Lung (tissue), 12 donors: ENCODE results near the gene EPHB1. TPM values are rescaled to one million over a fixed set of nuclear protein-coding genes. Genes with fewer than 3 reads are reported as not detected.

Source experiments
- ATAC-seq: fragments of 200-7000 bp; cut with Tn5 transposase; one replicate; pipeline ENCODE4 v1.9.1; 2020; ENCODE audit warnings: moderate number of reproducible peaks; ENCODE audit not compliant: insufficient read depth, low FRiP score
- DNase-seq, 3 donors: peaks; one replicate each; pipeline ENCODE4 v3.0.0-alpha.2; 2013 to 2017
- H3K27ac ChIP-seq, 2 donors: one replicate each; pipeline ENCODE4 v1.5.1; 2013; ENCODE audit warnings: mild to moderate bottlenecking in 2 of 2, moderate library complexity in 2 of 2, control low read depth in 1 of 2, inconsistent platforms in 1 of 2, low read depth in 1 of 2, low read length in 1 of 2
- H3K27me3 ChIP-seq, 3 donors: one replicate each; pipeline ENCODE4 v1.5.1; 2013; ENCODE audit warnings: low read length in 2 of 3; ENCODE audit not compliant: control insufficient read depth in 3 of 3, insufficient read depth in 3 of 3
- H3K36me3 ChIP-seq, 4 donors: one replicate each; pipeline ENCODE4 v1.5.1; 2013; ENCODE audit warnings: low read length in 4 of 4, mild to moderate bottlenecking in 1 of 4, moderate library complexity in 1 of 4; ENCODE audit not compliant: control insufficient read depth in 4 of 4, insufficient read depth in 4 of 4
- H3K4me1 ChIP-seq, 5 donors: one replicate each; pipeline ENCODE4 v1.5.1; 2013; ENCODE audit warnings: low read length in 5 of 5, mild to moderate bottlenecking in 2 of 5, moderate library complexity in 1 of 5; ENCODE audit not compliant: control insufficient read depth in 5 of 5, insufficient read depth in 5 of 5
- H3K4me3 ChIP-seq: one replicate; pipeline ENCODE4 v1.5.1; 2013; ENCODE audit warnings: mild to moderate bottlenecking, control low read depth, moderate library complexity
- H3K9ac ChIP-seq, 2 donors: one replicate each; pipeline ENCODE4 v1.5.1; 2013; ENCODE audit warnings: low read length in 2 of 2, control low read depth in 1 of 2; ENCODE audit not compliant: insufficient read depth in 1 of 2
- H3K9me3 ChIP-seq, 4 donors: one replicate each; pipeline ENCODE4 v1.5.1; 2013; ENCODE audit warnings: low read length in 3 of 4, mild to moderate bottlenecking in 1 of 4, moderate library complexity in 1 of 4; ENCODE audit not compliant: control insufficient read depth in 4 of 4, insufficient read depth in 3 of 4
- CTCF ChIP-seq: IDR thresholded peaks from 2 replicates; pipeline ENCODE4 v1.5.1; 2012; ENCODE audit warnings: mild to moderate bottlenecking; ENCODE audit errors: control extremely low read depth, extremely low read depth
- WGBS, 2 donors: extraction: QIAGEN DNeasy Blood & Tissue Kit; methylation state at CpG; one replicate each; pipeline ENCODE4 v1.1.7; 2013; 5-methylcytosine and 5-hydroxymethylcytosine counted together
- polyA plus RNA-seq, 2 donors: library from polyadenylated mRNA; stranded (reverse); fragments of 200-250 nt; gene quantifications; one replicate each; pipeline ENCODE4 v1.2.1, GENCODE V29; 2013
- total RNA-seq, 2 donors: library from RNA; depleted of rRNA in 1 of 2; stranded (reverse); fragments of >200 nt in 1 of 2; gene quantifications; one replicate each; pipeline ENCODE4 v1.2.1, GENCODE V29; 2014 to 2021
- donor health status: control.
- donor health status: control.
- donor health status: Bipolar disorder and iron deficiency.
- donor health status: healthy.
- donor health status: DM: yes; HTN: yes; CAD: no.

The EPHB1 gene
- total and polyA plus RNA-seq, 4 donors = 0.30 to 6.3 (median 2.1) TPM

GRCh38 chr3:135143474-135143873 lies 348.4 kb downstream of the EPHB1 start:
- H3K9ac ChIP-seq = no peak overlapping the region
- no peaks in the 10 kb centered on the region for H3K36me3 ChIP-seq
- TF ChIP-seq CTCF = no peak
- WGBS, 2 donors = 69 to 81% methylated on average over 2 of the region's 2 CpGs
- H3K27ac ChIP-seq = no peak overlapping the region
- ATAC-seq (no peak), DNase-seq (no peak)
- no peaks in the 10 kb centered on the region for H3K27me3 ChIP-seq
- no peak overlapping the region for H3K4me3 ChIP-seq
- no peaks in the 10 kb centered on the region for H3K9me3 ChIP-seq
- no peaks in the 10 kb centered on the region for H3K4me1 ChIP-seq

GRCh38 chr3:135145581-135145980 lies 350.5 kb downstream of the EPHB1 start:
- Histone ChIP-seq H3K9ac (no peak overlapping the region), H3K27ac (no peak overlapping the region), H3K27me3 (no peaks in the 10 kb centered on the region), H3K4me3 (no peak overlapping the region), H3K36me3 (no peaks in the 10 kb centered on the region), H3K4me1 (no peaks in the 10 kb centered on the region), H3K9me3 (no peaks in the 10 kb centered on the region)
- no peak for TF ChIP-seq CTCF
- ATAC-seq (no peak), DNase-seq (no peak)
- 90 to 94% methylated on average over 3 of the region's 3 CpGs for WGBS, 2 donors

- H3K36me3 ChIP-seq = no peaks in the 10 kb centered on the region
- no peak overlapping the region for H3K9ac ChIP-seq
- DNase-seq (no peak), ATAC-seq (no peak)
- WGBS, 2 donors = 76 to 80% methylated on average over 3 of the region's 3 CpGs
- peaks cover 0 to 3% (median 0%) of the 10 kb centered on the region in 4 donors for H3K9me3 ChIP-seq
- H3K27me3 ChIP-seq = no peaks in the 10 kb centered on the region
- TF ChIP-seq CTCF = no peak
- H3K4me1 ChIP-seq = no peaks in the 10 kb centered on the region
- no peak overlapping the region for H3K4me3 ChIP-seq
- H3K27ac ChIP-seq = no peak overlapping the region
Observed at GRCh38 chr3:135147657-135148056, 352.6 kb downstream of the EPHB1 start.

- H3K27ac ChIP-seq = peak overlapping the region in 1 of 2 donors; percentile 10
- H3K36me3 ChIP-seq = no peaks in the 10 kb centered on the region
- WGBS, 2 donors = 56 to 62% methylated on average over 4 of the region's 4 CpGs
- no peak for DNase-seq
- TF ChIP-seq CTCF = no peak
- H3K4me1 ChIP-seq = no peaks in the 10 kb centered on the region
- no peaks in the 10 kb centered on the region for H3K27me3 ChIP-seq
- no peak for ATAC-seq
- H3K9me3 ChIP-seq = peaks cover 0 to 4% (median 0%) of the 10 kb centered on the region in 4 donors
- H3K4me3 ChIP-seq = no peak overlapping the region
- no peak overlapping the region for H3K9ac ChIP-seq
Observed at GRCh38 chr3:135148398-135149020, 353.4 kb downstream of the EPHB1 start.
